Fibroblast of lung (primary cell): ENCODE measurements around the gene KIAA1614. TPM values are rescaled to one million over a fixed set of nuclear protein-coding genes. Genes with fewer than 3 reads are reported as not detected.
A peak's percentile ranks its signal among the peaks of the same experiment; 100 is the strongest.

Experiments used
- DNase-seq, 2 donors: peaks; one replicate each; pipeline versions ENCODE4 v3.0.0 to v3.0.0-alpha.2; 2010; ENCODE audit warnings: low read depth in 2 of 2
- H2AFZ ChIP-seq: 2 replicates; pipeline ENCODE4 v1.5.1; 2012; ENCODE audit warnings: low read length, control low read depth, inconsistent platforms
- H3K27ac ChIP-seq: 2 replicates; pipeline ENCODE4 v1.5.1; 2011; ENCODE audit warnings: low read length, control low read depth; ENCODE audit not compliant: insufficient read depth
- H3K27me3 ChIP-seq: 2 replicates; pipeline ENCODE4 v1.5.1; 2011; ENCODE audit warnings: mild to moderate bottlenecking, low read length; ENCODE audit not compliant: control insufficient read depth, insufficient read depth
- H3K36me3 ChIP-seq: 2 replicates; pipeline ENCODE4 v1.5.1; 2011; ENCODE audit warnings: low read length; ENCODE audit not compliant: control insufficient read depth, insufficient read depth
- H3K4me1 ChIP-seq: 2 replicates; pipeline ENCODE4 v1.5.1; 2011; ENCODE audit warnings: low read length; ENCODE audit not compliant: control insufficient read depth, insufficient read depth; ENCODE audit errors: extremely low read depth
- H3K4me2 ChIP-seq: 2 replicates; pipeline ENCODE4 v1.5.1; 2011; ENCODE audit warnings: low read length, control low read depth; ENCODE audit not compliant: insufficient read depth; ENCODE audit errors: extremely low read depth
- H3K4me3 ChIP-seq, 4 experiments: fragments of 200-600 bp in 1 of 4; sonication (generic) in 1 of 4; replicated peaks in 1 of 4; 2 replicates each; pipeline ENCODE4 v1.5.1; 2011 to 2016; ENCODE audit warnings: low read length in 4 of 4, low read depth in 3 of 4, mild to moderate bottlenecking in 3 of 4, control low read depth in 2 of 4, inconsistent platforms in 1 of 4, mixed read lengths in 1 of 4; ENCODE audit not compliant: insufficient read depth in 1 of 4; ENCODE audit errors: control extremely low read depth in 1 of 4
- H3K79me2 ChIP-seq: 2 replicates; pipeline ENCODE4 v1.5.1; 2012; ENCODE audit warnings: mild to moderate bottlenecking, low read length, inconsistent platforms; ENCODE audit not compliant: control insufficient read depth, insufficient read depth
- H3K9ac ChIP-seq: 2 replicates; pipeline ENCODE4 v1.5.1; 2011; ENCODE audit warnings: mild to moderate bottlenecking, low read length, control low read depth; ENCODE audit not compliant: insufficient read depth
- H3K9me3 ChIP-seq: 2 replicates; pipeline ENCODE4 v1.5.1; 2012; ENCODE audit warnings: low read depth, low read length; ENCODE audit not compliant: control insufficient read depth, insufficient read depth
- H4K20me1 ChIP-seq: 2 replicates; pipeline ENCODE4 v1.5.1; 2011; ENCODE audit warnings: low read length; ENCODE audit not compliant: control insufficient read depth, insufficient read depth; ENCODE audit errors: extremely low read depth
- CTCF ChIP-seq, 2 donors: IDR thresholded peaks in 1 of 2; conservative IDR thresholded peaks in 1 of 2; 1 replicate in 1 of 2; 2 replicates in 1 of 2; pipeline ENCODE4 v1.5.1; 2011 to 2012; ENCODE audit warnings: low read length in 2 of 2, control low read depth in 1 of 2, inconsistent platforms in 1 of 2, low read depth in 1 of 2, mild to moderate bottlenecking in 1 of 2
- EZH2 ChIP-seq: IDR thresholded peaks from 2 replicates; pipeline ENCODE4 v1.5.1; 2012; ENCODE audit warnings: low read length, control low read depth, mild to moderate bottlenecking; ENCODE audit errors: missing control alignments
- polyA plus RNA-seq, 2 donors: library from polyadenylated mRNA; depleted of rRNA in 1 of 2; stranded (reverse) in 1 of 2; unstranded in 1 of 2; fragments of >200 nt; gene quantifications; 2 replicates each; pipeline ENCODE4 v1.2.1, GENCODE V29; 2011 to 2012; ENCODE audit warnings: missing spikeins in 1 of 2
- total RNA-seq: library from RNA; depleted of rRNA; stranded (reverse); fragments of >200 nt; gene quantifications from 2 replicates; pipeline ENCODE4 v1.2.1, GENCODE V29; 2014

KIAA1614 gene
- total and polyA plus RNA-seq, 2 donors (not counting 1 experiment from before 2014, with no cell fraction given), result 3.0 to 8.1 TPM

DNA sequence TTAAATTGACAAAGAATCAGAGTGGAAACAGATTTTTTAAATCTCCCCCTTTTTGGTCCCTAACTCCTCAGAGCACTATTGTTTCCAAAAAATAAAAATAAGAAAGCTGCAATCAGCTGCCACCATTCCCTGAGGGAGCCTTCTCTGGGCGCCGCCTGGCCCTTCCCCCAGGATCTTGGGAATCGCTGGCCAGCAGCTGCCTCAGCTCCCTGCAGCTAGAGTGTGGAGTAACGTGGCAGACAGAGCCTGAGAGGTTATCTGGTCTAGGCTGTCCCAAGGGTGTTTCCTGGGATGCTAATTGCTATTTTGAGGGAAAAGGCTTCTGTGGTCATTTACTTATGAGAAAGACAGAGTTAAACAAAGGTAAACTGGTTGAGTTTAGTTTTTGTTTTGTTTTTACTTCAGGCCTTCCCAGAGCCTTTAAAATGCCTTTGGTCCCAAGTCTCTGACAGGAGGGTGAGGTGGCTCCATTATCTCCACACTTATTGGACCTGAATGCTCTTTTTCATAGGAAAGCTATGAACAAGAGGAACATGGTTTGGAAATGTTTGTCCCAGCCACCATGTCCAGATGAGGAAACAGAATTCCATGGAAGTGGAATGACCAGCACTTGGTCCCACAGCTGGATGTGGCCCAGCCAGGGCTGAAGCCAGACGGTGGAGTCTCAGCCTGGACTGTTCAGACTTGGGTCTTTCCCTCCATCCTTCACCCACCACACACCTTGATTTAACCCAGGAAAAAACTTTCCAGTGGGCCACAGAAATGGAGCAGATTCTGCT, 14.1 kb upstream of the KIAA1614 start:
- no peak overlapping the region for H2AFZ ChIP-seq
- no peaks in the 10 kb centered on the region for H3K9me3 ChIP-seq
- H3K27ac ChIP-seq, result no peak overlapping the region
- no peaks in the 10 kb centered on the region for H4K20me1 ChIP-seq
- H3K79me2 ChIP-seq, result no peaks in the 10 kb centered on the region
- H3K27me3 ChIP-seq, result no peaks in the 10 kb centered on the region
- DNase-seq, result peak in 1 of 2 donors; percentile 8
- H3K4me2 ChIP-seq, result no peak overlapping the region
- no peaks in the 10 kb centered on the region for H3K4me1 ChIP-seq
- no peak overlapping the region for H3K9ac ChIP-seq
- TF ChIP-seq EZH2, result no peak
- TF ChIP-seq CTCF (conservative IDR thresholded peaks at IDR 0.05 in 1 of 2, IDR thresholded peaks at IDR 0.05 in 1 of 2; ENCODE audit: low read depth in 1 of 2, low read length in 2 of 2), result no peak
- no peak overlapping the region for H3K4me3 ChIP-seq
- H3K36me3 ChIP-seq, result no peaks in the 10 kb centered on the region

DNA sequence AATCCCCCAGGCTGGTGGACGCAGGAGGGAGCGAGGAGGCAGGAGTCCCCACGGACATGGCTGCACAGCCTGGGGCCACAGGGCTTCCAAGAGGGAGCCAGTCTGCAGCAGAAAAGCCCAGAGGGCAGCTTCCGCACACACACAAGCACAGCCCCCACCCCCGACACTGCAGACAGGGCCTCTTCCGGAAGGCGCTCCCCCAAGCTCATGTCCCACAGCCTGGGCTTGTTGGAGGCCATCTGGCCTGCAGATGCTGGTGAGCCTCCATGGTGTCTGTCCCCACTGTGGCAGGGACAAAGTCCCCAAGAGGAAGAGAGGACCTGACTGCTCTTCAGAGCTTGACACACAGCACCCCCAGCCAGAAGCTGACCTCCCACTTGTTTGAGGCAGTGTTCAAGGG, 13.4 kb upstream of the KIAA1614 start:
- no peaks in the 10 kb centered on the region for H3K79me2 ChIP-seq
- no peaks in the 10 kb centered on the region for H4K20me1 ChIP-seq
- H3K4me1 ChIP-seq, result no peaks in the 10 kb centered on the region
- no peak overlapping the region for H3K4me2 ChIP-seq
- H3K27me3 ChIP-seq, result no peaks in the 10 kb centered on the region
- H3K27ac ChIP-seq, result no peak overlapping the region
- no peak overlapping the region for H2AFZ ChIP-seq
- no peaks in the 10 kb centered on the region for H3K9me3 ChIP-seq
- no peak for TF ChIP-seq EZH2
- TF ChIP-seq CTCF (conservative IDR thresholded peaks at IDR 0.05 in 1 of 2, IDR thresholded peaks at IDR 0.05 in 1 of 2; ENCODE audit: low read depth in 1 of 2, low read length in 2 of 2), result no peak
- no peaks in the 10 kb centered on the region for H3K36me3 ChIP-seq
- no peak overlapping the region for H3K9ac ChIP-seq
- no peak overlapping the region for H3K4me3 ChIP-seq
- no peak for DNase-seq

GRCh38 chr1:180901076-180901990, 11.4 kb upstream of the KIAA1614 start:
- no peak for DNase-seq
- no peak for TF ChIP-seq CTCF (conservative IDR thresholded peaks at IDR 0.05 in 1 of 2, IDR thresholded peaks at IDR 0.05 in 1 of 2; ENCODE audit: low read depth in 1 of 2, low read length in 2 of 2)
- no peak for TF ChIP-seq EZH2
- H3K4me1 ChIP-seq, result no peaks in the 10 kb centered on the region

More at GRCh38 chr1:180901076-180901990, 11.4 kb upstream of the KIAA1614 start:
- no peaks in the 10 kb centered on the region for H3K36me3 ChIP-seq
- no peak overlapping the region for H3K4me2 ChIP-seq
- no peaks in the 10 kb centered on the region for H3K9me3 ChIP-seq
- no peak overlapping the region for H2AFZ ChIP-seq
- H4K20me1 ChIP-seq, result no peaks in the 10 kb centered on the region
- no peaks in the 10 kb centered on the region for H3K27me3 ChIP-seq
- H3K27ac ChIP-seq, result no peak overlapping the region
- no peak overlapping the region for H3K4me3 ChIP-seq
- H3K9ac ChIP-seq, result no peak overlapping the region
- H3K79me2 ChIP-seq, result no peaks in the 10 kb centered on the region
